ENCODE results near the gene MLST8.

GRCh38 chr16:2196162-2196980 lies 8.9 kb upstream of the MLST8 start, which contains the start of gene CASKIN1:
- TF ChIP-seq CTCF (IDR thresholded peaks at IDR 0.05) (no peak), POLR2A (IDR thresholded peaks at IDR 0.05) (no peak)
